IPS DF 4.7 (cell line): ENCODE results near the gene TAL2.
"Not testable (repeated sequence)": the region's sequence is repeated elsewhere in the genome, so short reads cannot be mapped to it uniquely, and the experiment has no call there.

ENCODE experiments used
- DNase-seq: peaks from one replicate; pipeline ENCODE4 v3.0.0-alpha.2; 2013; ENCODE audit warnings: low spot score; ENCODE audit errors: extremely low read depth

The TAL2 gene

DNA sequence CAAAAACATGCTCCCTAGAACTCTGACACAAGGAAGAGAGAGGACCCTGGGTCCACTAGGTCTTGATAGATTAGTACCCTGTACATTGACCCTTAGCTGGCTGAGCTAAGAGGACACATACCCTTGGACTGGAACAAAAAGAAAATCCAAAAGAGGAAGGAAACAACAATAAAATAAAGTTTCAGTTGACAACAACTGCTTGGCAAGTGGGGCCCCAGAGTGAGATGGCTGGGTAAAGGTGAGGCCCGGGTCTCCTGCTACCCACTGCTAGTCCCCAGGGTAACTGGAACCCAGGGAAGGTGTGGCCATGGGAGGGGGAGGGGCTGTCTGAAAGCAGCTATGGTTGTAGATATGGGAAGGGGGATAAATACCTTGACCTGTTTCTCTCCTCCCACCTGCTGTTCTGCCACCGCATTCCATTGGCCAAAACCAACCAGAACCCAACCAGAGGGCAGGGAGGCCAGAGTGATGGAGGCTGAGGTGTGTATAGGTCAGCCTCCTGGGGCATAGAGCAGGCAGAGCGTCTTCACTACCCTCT, 11.7 kb downstream of the TAL2 start:
- no peak for DNase-seq

DNA sequence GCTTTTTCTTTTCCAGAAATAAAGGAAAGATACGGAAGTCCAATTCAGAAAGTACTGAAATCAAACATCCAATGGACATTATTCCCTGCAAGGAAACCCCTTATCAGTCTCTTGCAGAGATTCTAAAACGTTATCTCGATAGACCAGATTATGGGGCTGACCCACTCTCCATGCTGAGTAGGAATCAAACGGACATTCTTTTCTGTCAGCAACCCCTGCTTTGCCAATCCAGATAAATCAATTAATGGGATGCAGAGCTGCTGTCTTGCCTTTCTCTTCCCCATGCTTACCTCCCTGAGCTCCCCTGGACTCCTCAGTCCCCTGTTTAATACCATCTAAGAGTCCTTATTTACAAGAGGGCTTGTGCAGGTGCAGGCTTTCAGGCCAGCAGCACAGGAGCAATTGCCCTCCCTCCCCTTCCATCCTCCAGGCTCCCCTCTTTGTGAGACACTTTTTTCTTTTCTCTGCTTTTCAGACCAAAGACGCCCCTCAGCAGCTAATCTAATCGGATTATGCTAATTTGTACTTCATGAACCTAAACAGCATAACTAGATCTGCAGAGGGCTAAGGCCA, 14.2 kb downstream of the TAL2 start:
- DNase-seq, result no peak

DNA sequence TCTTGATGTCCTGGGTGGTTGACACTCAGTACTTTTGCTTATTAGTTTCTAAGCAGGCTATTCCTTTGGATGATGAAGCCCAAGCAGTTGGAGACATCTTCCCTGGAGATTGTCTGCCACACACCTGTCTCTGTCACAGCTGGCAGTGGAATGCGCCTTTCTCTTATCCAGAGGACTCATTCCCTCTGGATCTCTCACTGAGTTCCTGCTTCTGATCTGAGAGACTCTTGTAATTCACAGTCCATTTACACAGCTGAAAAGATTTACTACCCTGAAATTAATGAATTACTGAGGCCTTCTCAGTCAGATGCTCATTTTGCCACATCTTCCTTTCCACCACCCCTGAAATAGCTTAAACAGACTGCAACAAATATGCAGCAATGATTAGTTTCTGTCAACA, 15.9 kb downstream of the TAL2 start:
- no peak for DNase-seq

DNA sequence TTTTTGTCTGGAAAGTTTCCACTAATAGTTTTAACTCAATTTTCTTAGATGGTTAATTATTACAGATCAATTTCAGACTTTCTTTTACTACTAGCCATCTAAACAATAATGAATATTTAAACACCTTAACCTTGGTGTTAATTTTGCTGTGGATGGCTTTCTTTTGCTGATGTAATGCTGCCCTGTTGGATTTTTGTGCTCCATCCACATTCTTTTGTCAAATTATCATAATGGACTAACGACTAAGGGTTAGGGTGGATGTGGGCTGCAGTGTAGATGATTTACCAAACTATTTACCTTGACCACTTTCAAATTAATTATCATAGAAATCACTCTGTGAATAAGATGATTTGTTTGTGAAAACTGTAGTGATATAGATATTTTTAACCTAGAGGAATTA, 16.5 kb downstream of the TAL2 start:
- DNase-seq, result no peak

DNA sequence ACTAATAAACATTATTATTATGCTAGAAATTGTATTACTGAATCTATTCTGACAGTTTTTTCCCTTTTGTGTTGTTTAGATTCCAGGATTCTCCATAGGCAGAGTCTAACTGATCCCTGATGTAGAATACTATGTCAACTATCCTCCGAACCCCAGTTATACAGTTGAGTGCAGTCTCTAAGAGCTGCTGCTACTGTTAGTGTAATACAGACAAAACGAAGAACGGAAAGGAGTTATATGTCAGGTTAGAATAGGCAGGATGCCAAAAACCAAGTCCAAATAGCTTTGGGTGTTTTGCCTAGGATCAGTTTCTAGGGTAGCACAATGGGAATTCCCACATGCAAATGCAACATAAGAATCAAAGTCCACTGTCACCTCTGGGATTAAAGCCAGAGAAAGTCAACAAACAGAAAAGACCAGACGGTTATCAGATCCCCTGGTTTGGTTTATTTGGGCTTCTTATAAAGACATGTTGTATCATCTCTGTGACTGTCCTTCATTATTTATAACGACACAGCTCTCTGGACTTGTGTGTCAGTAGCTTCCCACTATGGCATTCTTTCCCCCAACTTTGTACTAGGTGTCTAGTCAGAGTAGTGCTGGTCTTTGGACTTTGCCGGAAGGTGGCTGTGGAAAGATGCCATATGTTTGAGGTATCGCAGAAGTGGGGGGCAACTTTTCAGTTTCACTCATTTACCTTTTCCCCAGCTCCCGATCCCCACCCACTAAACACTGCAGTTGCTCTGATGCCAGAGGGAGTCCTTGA, 17.2 kb downstream of the TAL2 start:
- DNase-seq, result no peak

DNA sequence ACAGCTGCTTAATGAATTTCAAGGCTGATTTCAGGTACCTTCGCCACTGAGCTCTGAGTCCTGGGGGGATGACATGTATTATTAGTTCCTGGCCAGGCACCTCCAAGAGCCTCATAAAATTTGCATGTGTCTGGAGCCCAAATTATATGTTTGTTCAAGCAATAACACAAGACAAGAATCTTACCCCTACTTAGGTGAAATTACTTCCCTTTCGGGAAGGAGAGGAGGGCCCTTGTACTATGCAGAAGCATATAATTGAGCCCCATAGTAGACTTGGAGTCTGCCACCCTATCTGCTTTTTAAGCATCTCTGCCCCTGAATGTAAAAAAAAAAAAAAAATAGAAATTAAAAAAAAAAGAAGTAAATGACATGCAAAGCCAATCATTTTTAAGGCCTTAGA, 19.1 kb downstream of the TAL2 start:
- DNase-seq, result no peak

DNA sequence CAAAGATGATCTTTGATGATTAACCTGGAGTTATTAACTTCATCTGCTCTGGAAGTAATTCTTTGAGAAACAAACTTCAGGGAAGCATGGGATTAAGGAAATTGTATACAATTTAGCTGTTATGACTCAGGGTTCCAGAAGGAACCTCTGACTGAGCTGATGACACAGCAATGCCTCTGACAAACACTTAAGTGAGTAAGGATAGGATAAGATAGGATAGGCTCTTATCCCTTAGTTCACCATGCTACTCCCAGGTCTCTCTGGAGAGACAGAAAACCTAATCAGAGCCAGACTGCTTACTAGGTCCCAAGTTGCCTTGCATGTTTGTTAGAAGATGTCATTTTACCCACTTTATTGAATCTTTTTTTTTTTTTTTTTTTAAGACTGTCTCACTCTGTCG, 19.5 kb downstream of the TAL2 start:
- no peak for DNase-seq

DNA sequence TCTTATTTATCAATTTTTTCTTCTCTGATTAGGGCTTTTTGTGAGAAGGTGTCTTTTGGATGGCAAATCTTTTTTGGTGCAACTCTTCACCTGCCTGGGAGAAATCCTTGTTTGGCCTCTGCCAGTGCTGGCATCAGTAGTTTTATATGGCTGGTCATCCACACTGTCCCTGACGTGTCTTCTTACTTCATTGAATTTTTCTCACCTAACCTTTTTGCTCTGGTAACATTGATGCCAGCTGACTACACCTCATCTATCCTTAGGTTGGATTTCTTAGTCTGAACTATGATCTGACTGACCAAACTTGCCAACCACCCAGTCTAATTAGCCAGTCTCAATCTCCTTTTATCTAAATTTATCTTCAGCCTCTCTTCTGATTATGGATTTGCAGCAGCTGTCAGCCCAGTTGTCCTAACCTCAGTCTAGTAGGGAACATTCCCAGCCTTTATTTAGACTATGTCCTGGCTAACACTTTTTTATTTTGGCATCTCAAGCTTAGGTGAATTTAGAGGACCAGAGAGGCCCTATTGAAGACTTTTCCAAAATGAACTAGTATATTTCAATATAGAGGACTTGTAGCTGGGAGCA, 21.5 kb downstream of the TAL2 start:
- no peak for DNase-seq

DNA sequence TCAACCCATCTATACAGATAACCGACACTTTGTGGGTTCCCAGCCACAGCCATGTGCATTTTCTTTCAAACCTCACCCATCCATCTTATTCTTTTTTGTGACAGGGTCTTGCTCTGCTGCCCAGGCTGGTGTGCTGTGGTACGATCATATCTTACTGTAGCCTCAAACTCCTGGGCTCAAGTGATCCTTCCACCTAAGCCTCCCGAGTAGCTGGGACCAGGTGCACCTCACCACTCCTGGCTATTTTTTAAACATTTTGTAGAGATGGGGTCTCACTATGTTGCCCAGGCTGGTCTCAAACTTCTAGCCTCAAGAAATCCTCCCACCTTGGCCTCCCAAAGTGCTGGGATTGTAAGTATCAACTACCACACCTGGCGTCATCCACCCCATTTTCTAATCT, 24.7 kb downstream of the TAL2 start:
- no peak for DNase-seq

DNA sequence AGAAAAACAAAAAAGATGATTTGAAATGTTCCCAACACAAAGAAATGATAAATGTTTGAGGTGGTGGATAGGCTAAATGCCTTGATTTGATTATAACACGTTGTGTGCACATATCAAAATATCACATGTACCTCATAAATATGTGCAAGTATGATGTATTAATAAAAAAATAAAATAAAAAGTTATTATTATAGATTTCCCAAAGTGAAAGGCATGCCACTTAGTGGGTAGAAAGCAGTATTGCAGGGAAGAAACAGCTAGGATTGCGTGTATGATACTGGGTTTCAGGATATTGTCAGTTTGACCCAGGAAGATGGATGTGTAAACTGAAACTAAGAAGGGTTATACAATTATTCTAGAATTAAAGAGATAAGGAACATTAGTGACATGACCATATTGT, 28.5 kb downstream of the TAL2 start:
- DNase-seq, result no peak

DNA sequence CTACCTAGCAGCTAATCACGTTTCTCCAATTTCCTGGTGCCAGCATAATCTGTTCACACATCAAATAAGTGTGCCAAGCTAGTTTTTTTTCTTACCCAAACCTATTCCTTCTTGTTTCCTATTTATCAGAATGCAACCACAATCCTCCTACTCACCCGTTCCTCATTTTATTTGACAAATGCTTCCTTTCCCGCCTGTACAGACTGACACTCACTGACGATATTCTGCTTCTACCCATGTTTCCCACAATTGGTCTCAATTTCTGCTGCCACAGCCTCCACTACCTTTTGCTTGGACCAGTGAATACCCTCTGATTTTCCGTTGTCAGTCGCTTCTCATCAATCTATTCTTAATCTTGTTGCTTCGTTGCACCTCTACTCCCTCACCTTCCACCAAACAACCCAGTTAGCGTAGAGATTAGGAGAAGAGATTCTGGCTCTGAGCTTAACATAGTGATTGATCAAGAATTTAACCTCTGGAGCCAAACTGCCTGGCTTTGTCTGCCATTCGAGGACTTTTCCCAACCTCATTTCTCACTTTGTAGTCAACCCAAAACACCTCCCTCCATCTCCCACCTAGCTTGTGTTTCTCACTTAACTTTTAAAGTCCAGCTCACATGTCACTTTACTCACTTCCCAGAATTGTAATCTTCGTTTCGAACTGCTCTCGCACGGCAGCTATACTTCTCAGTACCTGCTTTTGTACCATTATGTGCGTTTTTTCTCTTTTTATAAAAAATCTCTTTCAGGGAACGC, 31.4 kb downstream of the TAL2 start:
- no peak for DNase-seq

DNA sequence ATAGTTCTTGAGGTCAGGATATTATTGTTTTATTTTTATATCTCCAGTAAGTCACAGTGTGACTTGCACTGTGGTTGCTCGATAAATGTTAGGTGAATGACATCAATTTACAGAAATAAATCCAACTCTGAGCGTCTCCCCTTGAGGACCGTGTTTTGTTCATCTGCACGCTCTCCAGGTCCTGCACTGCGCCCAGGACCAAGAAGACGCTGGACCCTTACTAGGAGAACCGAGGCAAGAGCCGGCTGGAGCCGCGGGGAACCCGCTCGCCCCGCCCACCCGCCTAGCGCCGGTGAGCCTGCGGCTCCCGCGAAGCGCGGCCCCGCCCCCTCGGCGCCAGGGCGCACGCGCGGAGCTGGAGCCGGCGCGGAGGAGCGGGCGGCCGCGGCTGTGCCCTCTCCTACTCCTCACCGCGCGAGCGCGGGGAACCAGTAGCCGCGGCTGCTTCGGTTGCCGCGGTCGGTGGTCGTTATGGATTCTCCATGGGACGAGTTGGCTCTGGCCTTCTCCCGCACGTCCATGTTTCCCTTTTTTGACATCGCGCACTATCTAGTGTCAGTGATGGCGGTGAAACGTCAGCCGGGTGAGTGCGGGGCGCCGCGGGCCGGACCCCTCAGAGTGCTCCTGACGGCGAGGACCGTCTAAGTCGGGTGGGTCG, 32.1 kb downstream of the TAL2 start, which contains the start of gene TMEM38B:
TSS of gene TMEM38B (plus strand) at position 352 of the 658 bp plus-strand sequence. CDS start at position 472, 120 bp downstream.
- DNase-seq, result no peak

DNA sequence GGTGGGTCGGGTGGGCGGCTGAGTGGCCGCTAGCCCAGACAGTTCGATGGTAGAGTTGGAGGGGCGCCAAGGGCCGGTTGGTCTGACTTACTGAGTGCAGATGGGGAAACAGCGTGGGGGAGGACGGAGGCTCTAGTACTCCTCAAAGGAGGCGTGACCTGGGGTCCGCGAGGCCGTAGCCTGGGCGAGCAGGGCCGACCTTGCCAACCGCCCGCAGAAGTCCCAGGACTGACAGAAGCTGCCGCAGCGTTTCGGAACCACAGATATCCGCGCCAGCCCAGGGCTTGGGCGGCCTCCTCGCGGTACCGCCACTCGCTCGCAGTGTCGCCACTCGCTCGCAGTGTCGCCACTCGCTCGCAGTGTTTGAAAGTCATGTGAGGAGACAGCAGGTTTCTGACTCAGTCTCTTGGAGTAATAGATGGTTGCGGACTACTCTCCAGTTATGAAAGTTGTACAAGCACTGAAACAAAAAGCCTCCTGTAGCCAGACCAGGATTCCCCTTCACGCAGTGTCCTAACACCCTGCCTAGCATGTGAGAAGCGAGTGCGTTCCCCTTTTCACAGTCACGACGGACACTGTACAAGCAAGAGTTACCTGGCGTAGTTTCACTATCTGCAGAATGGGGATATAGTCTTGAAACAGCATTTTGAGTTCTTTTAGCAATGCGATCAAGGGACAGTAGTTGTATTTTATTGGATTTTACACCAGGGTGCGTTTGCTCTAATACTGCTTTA, 32.8 kb downstream of the TAL2 start:
- no peak for DNase-seq

DNA sequence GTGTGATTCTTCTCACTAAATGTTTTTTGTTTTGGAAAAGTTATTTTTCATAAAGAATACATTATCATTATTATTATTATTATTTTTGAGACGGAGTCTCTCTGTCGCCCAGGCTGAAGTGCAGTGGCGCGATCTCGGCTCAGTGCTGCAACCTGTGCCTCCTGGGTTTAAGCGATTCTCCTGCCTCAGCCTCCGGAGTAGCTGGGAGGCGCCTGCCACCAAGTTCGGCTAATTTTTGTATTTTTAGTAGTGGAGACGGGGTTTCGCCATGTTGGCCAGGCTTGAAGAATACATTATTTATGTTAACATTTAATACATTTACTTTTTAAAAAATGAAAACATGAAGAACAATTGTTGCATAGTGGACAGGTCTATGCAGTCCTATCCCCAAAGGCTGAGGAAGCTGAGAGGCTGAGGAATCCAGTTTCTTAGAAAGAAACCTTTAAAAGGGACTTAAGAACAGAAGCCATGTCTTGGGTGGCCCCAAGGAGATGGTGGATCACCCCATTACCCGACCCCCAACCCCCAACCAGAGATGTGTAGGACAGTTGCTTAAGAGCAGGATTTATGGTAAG, 34.0 kb downstream of the TAL2 start:
- no peak for DNase-seq

DNA sequence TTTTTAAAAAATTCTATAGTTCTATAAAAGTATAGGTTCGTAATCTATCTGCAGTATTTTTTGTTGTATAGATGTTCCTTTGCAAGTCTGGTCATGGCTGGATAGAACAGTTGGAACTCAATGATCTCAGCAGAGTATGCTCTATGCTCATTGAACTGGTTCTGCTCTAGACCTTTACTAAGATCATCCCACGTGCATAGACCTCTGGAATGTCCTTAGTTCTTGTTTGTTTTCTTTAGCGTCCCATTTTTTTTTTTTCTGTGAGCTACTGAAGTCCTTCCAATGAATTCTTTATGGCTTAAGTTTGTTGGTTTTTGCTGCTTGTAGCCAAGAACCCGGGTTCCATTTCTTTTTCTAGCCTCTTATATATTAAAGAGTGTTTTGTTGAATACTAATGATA, 35.6 kb downstream of the TAL2 start:
- no peak for DNase-seq

DNA sequence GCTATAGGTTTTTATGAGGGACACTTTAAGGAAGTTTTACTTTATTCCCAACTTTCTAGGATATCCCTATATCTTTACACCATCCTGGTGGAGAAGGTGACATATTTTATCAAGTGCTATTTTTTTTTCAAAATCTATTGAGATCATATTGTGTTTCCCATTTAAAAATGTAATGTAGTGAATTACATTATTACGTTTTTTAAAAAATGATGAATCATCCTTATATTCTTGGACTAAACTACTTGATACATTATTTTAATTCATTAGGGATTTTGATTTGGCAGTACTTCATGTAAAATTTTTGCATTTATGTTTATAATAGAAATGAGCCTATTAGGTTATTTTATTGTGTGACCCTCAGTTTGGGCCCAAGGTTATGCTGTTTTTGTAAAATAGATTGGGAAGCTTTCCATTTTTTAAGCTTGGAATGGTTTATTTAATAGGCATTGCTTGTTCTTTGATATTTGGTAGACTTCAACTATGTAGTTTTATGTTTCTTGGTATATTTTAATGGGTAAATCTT, 36.2 kb downstream of the TAL2 start:
- DNase-seq, result no peak

DNA sequence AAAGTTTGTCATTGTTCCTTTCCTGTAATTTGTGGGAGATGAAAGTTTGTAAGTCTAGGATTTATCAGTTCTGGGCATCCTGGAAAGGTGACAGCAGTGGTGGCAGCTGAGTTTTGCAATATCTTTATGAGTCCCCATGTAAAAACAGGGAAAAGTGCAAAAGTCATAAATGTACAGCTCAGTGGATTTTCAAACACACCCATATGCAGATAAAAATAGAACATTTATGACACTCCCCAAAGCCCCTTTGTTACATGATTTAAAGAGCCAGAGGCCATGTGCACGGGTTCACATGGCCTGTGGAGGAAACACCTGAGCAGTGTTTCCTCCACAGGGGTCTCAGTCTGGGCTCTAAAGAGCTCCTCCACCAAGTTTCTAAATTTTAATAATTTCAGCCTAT, 38.4 kb downstream of the TAL2 start:
- DNase-seq, result no peak

DNA sequence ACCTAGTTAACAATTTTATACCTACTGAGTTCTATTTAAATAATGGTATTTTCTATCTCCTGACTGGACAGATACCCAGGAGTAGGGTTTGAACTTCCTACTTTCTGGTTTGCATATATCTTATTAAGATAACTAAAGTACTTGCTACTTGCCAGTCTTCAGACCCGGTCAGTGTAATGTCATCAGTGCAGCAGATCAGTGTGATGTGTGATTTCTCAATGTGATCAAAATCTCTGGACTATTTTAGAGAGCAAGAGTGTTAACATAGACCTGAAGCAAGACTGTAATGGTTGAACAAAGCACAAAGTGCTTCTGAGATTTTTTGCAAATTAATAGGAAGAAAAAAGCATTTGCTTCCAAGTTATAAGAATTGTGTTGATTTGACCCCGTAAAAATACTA, 38.9 kb downstream of the TAL2 start:
- no peak for DNase-seq

DNA sequence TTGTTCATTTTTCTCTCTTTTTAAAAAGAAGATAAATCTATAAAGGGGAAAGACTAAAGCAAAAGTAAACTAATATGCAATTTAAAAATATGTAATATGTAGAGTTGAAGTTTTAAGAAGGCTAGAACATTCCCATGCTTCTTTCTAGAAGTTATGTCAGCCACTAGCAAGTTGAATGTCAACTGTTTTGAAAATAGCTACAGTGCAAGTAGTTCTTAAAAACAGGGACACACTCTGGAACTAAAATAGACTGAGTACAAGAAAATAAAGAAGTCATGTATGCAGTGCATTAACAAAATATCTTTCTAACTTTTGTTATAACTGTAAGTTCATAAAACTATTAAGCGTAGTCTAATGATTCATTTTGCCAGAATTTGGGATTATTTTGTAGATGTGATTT, 40.0 kb downstream of the TAL2 start:
- DNase-seq, result no peak

DNA sequence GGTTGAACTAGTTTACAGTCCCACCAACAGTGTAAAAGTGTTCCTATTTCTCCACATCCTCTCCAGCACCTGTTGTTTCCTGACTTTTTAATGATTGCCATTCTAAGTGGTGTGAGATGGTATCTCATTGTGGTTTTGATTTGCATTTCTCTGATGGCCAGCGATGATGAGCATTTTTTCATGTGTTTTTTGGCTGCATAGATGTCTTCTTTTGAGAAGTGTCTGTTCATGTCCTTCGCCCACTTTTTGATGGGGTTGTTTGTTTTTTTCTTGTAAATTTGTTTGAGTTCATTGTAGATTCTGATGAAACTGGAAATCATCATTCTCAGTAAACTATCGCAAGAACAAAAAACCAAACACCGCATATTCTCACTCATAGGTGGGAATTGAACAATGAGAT, 41.4 kb downstream of the TAL2 start:
- not testable (repeated sequence) for DNase-seq
